Vagina (tissue), 2 donors: ENCODE data around the gene P2RX7.

Experiments
- POLR2A ChIP-seq, 2 donors: fragments of 450-650 bp; IDR thresholded peaks; one replicate each; pipeline ENCODE4 v1.6.1; 2017; ENCODE audit warnings: antibody characterized with exemption in 2 of 2, mild to moderate bottlenecking in 2 of 2, moderate library complexity in 2 of 2
- POLR2AphosphoS5 ChIP-seq, 2 donors: sonication (generic); formaldehyde crosslinking; IDR thresholded peaks; one replicate each; pipeline ENCODE4 v1.9.0; 2017; ENCODE audit warnings: antibody characterized with exemption in 2 of 2, mild to moderate bottlenecking in 2 of 2, low read depth in 1 of 2; ENCODE audit not compliant: insufficient read depth in 1 of 2
- TF ChIP-seq, protein P1 (sequence below), 3 experiments: fragments of 450-650 bp in 2 of 3; fragments of 200-600 bp in 1 of 3; sonication (generic) in 1 of 3; IDR thresholded peaks; one replicate each; pipeline ENCODE4 v1.5.1; 2017 to 2019; ENCODE audit warnings: antibody characterized with exemption in 3 of 3, mild to moderate bottlenecking in 2 of 3, moderate library complexity in 2 of 3

DNA sequence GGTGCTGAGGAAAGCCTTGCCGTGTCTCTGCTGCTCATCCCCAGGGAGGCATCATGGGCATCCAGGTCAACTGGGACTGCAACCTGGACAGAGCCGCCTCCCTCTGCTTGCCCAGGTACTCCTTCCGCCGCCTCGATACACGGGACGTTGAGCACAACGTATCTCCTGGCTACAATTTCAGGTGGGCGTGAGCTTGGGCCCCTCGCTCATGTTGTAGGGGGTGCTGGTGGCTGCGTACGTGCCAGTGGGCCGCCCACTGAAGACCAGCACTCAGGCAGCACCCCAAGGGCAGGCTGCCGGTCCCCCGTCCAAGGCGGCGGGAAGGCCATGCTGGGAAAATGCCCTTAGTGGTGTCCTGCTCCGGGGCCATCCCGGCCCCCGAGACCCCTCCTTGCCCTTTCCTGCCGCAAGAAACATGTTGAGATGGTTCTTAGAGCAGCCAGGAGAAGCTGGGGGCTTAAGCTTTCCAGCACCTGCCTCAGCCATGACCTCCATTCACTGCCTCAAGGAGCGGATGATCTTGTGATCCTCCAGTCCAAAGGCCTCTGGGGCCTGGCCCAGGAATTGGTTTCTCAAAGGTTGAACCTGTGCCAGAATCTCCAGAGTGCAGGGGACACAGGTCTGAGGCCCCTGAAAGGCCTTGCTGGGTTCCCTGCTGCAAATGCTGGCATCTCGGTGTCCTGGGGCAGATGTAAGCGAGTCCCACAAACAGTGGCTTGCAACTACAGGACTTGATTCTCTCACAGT, 96.4 kb downstream of the P2RX7 start:
- TF ChIP-seq, protein P1, sequence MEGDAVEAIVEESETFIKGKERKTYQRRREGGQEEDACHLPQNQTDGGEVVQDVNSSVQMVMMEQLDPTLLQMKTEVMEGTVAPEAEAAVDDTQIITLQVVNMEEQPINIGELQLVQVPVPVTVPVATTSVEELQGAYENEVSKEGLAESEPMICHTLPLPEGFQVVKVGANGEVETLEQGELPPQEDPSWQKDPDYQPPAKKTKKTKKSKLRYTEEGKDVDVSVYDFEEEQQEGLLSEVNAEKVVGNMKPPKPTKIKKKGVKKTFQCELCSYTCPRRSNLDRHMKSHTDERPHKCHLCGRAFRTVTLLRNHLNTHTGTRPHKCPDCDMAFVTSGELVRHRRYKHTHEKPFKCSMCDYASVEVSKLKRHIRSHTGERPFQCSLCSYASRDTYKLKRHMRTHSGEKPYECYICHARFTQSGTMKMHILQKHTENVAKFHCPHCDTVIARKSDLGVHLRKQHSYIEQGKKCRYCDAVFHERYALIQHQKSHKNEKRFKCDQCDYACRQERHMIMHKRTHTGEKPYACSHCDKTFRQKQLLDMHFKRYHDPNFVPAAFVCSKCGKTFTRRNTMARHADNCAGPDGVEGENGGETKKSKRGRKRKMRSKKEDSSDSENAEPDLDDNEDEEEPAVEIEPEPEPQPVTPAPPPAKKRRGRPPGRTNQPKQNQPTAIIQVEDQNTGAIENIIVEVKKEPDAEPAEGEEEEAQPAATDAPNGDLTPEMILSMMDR (IDR thresholded peaks at IDR 0.05): no peak
- TF ChIP-seq POLR2A (IDR thresholded peaks at IDR 0.05) (no peak), POLR2AphosphoS5 (IDR thresholded peaks at IDR 0.05; ENCODE audit: insufficient read depth in 1 of 2, low read depth in 1 of 2) (no peak)
